ENCODE data around the gene ARHGAP36.

Gene ARHGAP36

DNA sequence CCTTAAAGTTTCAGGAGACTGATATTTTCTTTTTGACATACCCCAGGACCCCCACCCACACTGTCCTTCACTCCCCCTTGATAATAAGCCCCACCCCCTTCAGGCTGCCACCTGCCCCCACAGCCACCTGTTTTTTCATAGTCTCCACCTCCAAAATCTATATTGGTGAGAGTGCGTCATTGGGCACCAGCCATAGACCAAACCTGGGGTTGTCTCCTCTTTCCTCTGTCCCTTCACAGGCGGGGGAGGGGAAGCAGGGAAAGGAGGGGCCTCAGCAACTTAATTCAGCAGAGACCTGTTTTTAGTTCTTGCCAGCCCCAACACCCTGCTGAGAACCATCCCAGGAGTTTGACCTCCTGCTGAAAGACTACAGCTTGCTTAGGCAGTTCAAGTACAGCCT, 1.1 kb downstream of the ARHGAP36 start:
- no peak for DNase-seq (ENCODE audit: low read depth)
- TF ChIP-seq, protein P1, sequence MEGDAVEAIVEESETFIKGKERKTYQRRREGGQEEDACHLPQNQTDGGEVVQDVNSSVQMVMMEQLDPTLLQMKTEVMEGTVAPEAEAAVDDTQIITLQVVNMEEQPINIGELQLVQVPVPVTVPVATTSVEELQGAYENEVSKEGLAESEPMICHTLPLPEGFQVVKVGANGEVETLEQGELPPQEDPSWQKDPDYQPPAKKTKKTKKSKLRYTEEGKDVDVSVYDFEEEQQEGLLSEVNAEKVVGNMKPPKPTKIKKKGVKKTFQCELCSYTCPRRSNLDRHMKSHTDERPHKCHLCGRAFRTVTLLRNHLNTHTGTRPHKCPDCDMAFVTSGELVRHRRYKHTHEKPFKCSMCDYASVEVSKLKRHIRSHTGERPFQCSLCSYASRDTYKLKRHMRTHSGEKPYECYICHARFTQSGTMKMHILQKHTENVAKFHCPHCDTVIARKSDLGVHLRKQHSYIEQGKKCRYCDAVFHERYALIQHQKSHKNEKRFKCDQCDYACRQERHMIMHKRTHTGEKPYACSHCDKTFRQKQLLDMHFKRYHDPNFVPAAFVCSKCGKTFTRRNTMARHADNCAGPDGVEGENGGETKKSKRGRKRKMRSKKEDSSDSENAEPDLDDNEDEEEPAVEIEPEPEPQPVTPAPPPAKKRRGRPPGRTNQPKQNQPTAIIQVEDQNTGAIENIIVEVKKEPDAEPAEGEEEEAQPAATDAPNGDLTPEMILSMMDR (IDR thresholded peaks at IDR 0.05; ENCODE audit: low read depth, low read length, missing control alignments), result no peak
- no peak overlapping the region for H3K4me3 ChIP-seq (ENCODE audit: low read depth, low read length)

DNA sequence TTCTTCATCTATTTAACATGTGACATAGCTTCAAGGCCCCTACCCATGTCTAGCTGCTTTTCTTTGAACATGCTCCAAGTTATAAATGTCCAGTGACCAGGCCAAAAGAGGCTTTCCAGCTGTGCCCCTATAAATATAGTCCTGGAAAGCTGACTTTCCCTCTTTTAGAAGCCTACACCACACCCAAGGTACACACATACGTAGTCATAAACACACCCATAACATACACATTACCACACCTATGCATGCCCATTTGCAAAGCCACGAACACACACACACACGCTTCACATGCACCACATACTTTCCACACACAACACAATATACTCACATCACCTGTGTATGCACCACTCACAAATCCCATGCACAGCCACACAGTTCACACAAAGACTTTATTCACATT, 2.0 kb downstream of the ARHGAP36 start:
- DNase-seq (ENCODE audit: low read depth), result no peak
- TF ChIP-seq, protein P1 (IDR thresholded peaks at IDR 0.05; ENCODE audit: low read depth, low read length, missing control alignments), result no peak
- no peak overlapping the region for H3K4me3 ChIP-seq (ENCODE audit: low read depth, low read length)

DNA sequence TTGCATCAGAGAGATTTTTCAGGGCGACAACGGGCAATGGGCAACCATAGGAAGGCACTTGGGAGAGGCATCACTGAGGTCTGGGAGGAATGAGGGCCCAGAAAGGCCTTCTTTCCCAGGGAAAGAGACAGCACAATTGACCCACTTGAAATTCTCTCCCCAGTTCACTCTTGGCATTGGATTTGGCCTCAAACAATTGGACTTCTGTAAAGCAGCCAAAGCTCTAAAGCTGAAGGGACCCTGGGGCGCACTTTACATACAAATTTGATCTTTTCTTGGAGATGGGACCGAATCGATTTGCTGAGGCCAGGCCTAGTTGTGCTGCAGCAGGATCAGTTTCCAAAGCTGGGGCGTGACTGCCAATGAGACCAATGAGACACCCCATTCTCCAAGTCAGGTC, 3.2 kb downstream of the ARHGAP36 start:
- TF ChIP-seq, protein P1 (IDR thresholded peaks at IDR 0.05; ENCODE audit: low read depth, low read length, missing control alignments), result no peak

DNA sequence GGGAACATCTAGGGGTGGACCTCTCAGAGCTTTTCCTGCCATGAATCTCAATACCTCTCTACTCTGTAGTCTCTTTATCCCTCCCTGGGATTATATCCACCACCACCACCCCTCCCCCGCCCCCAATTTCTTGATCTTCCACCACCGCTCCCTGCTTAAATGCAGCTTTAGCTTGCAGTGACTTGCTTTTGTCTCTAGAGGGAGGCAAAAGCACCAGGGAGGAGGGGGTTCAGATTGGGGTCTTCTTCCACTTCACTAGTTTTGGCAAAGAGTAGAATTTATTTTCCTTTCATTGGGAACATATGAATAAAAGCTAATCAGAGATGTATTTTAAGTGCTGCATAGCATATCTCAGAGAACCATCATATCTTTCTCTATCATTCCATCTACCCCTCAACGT, 5.5 kb downstream of the ARHGAP36 start:
- no peak for DNase-seq (ENCODE audit: low read depth)
- TF ChIP-seq, protein P1 (IDR thresholded peaks at IDR 0.05; ENCODE audit: low read depth, low read length, missing control alignments), result peak; percentile 26

More for the DNA sequence above, 3.2 kb downstream of the ARHGAP36 start:
- no peak overlapping the region for H3K4me3 ChIP-seq (ENCODE audit: low read depth, low read length)
- DNase-seq (ENCODE audit: low read depth), result no peak

DNA sequence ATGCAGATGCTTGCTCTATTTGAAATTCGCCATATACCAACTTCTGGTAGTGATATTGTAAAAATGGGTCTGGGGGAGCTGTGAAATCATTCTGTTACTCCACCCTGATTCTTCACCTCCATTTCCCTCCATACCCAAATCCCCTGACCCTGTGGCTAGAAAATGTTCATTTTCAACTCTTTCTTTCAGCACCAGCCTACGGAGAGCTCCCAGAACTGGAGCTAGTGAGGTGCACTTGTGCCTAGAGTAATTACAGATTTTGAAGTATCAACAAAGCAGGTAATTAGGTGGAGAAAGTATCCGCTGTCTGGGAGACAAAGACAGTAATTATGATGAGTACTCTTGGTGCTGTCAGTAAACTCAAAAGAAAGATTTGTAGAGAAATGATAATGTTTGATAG, 8.1 kb downstream of the ARHGAP36 start:
- no peak for DNase-seq (ENCODE audit: low read depth)
- H3K4me3 ChIP-seq (ENCODE audit: low read depth, low read length), result no peak overlapping the region
- TF ChIP-seq, protein P1 (IDR thresholded peaks at IDR 0.05; ENCODE audit: low read depth, low read length, missing control alignments), result no peak

More for the DNA sequence above, 5.5 kb downstream of the ARHGAP36 start:
- no peak overlapping the region for H3K4me3 ChIP-seq (ENCODE audit: low read depth, low read length)

DNA sequence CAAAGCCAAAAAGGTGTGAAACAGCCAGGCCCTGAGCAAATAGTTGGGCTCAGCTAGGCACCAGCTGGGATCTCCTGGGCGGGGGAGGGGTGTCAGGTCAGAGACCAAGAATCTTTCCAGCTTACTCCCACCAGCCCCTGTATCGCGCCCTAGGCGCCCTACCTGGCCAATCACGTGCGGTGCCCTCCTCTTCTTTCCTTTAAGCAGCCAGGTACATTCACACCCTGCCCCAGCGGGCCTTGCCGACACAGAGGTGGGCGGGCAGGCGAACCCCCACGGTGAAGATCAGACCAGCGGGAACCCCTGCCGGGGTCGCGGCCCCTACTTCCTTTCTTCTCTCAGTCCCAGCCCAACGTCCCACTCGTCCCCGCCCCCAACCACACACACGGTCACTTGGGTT, 9.1 kb downstream of the ARHGAP36 start:
- no peak overlapping the region for H3K4me3 ChIP-seq (ENCODE audit: low read depth, low read length)
- TF ChIP-seq, protein P1 (IDR thresholded peaks at IDR 0.05; ENCODE audit: low read depth, low read length, missing control alignments), result no peak
- DNase-seq (ENCODE audit: low read depth), result no peak

All from GM12864 (cell line).